ENCODE results near the gene ARHGAP18.

- TF ChIP-seq, protein P1, sequence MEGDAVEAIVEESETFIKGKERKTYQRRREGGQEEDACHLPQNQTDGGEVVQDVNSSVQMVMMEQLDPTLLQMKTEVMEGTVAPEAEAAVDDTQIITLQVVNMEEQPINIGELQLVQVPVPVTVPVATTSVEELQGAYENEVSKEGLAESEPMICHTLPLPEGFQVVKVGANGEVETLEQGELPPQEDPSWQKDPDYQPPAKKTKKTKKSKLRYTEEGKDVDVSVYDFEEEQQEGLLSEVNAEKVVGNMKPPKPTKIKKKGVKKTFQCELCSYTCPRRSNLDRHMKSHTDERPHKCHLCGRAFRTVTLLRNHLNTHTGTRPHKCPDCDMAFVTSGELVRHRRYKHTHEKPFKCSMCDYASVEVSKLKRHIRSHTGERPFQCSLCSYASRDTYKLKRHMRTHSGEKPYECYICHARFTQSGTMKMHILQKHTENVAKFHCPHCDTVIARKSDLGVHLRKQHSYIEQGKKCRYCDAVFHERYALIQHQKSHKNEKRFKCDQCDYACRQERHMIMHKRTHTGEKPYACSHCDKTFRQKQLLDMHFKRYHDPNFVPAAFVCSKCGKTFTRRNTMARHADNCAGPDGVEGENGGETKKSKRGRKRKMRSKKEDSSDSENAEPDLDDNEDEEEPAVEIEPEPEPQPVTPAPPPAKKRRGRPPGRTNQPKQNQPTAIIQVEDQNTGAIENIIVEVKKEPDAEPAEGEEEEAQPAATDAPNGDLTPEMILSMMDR (IDR thresholded peaks at IDR 0.05 in 4 of 5, conservative IDR thresholded peaks at IDR 0.05 in 1 of 5), result no peak
- no peak for TF ChIP-seq POLR2A (IDR thresholded peaks at IDR 0.05)
Measured at GRCh38 chr6:129699659-129700058, 10.3 kb downstream of the ARHGAP18 start.

Data from gastrocnemius medialis (tissue), 4 donors.